K562 (cell line): Measurements from ENCODE around the gene FAM53A. TPM values are rescaled to one million over a fixed set of nuclear protein-coding genes. Genes with fewer than 3 reads are reported as not detected.

Experiments used
- ATAC-seq: fragments of 200-7000 bp; cut with Tn5 transposase; 3 replicates; pipeline ENCODE4 v1.9.1; 2020; ENCODE audit warnings: moderate library complexity
- BruUV-seq: library from RNA; stranded (reverse); fragments of 400-500 nt; replicated peaks from 2 replicates; lab custom pipeline; 2021; lab: Mats Ljungman, UMichigan
- CTCF ChIA-PET: fragments of 300-600 bp; formaldehyde crosslinking; extraction: SDS; loops from one replicate; lab custom pipeline; 2021; ENCODE audit warnings: low intra/inter-chr PET ratio; lab: Yijun Ruan, JAX
- POLR2A ChIA-PET: fragments of 300-600, 350-650 bp; sonication (Branson Sonifier 250); formaldehyde crosslinking; extraction: SDS; loops from one replicate; lab custom pipeline; 2021; ENCODE audit warnings: antibody characterized with exemption, inconsistent platforms; lab: Yijun Ruan, JAX
- DNase-seq, 4 experiments: peaks; one replicate each; pipeline versions ENCODE4 v3.0.0 to v3.0.0-alpha.2; 2011 to 2018; ENCODE audit warnings: low spot score in 3 of 4, mixed read lengths in 3 of 4; ENCODE audit errors: extremely low read depth in 1 of 4
- FAIRE-seq: peaks from 2 replicates; lab custom pipeline; 2011; peaks lifted over from hg19 to GRCh38; lab: Jason Lieb, UNC
- H2AFZ ChIP-seq: 2 replicates; pipeline ENCODE4 v1.6.0; 2011; ENCODE audit warnings: low read depth, low read length, control low read depth, inconsistent platforms
- H3K27ac ChIP-seq: fragments of 200-600 bp; 3 replicates; pipeline ENCODE4 v1.8.0; 2011; ENCODE audit warnings: low read depth, mild to moderate bottlenecking, control low read depth, inconsistent platforms, low read length, moderate library complexity, mixed read lengths; ENCODE audit errors: extremely low read depth
- H3K27me3 ChIP-seq, 2 experiments: fragments of 300-600 bp in 1 of 2; 2 replicates in 1 of 2; 3 replicates in 1 of 2; pipeline versions ENCODE4 v1.6.0 to v1.8.0; 2011; ENCODE audit warnings: inconsistent platforms in 2 of 2, low read length in 2 of 2, mild to moderate bottlenecking in 1 of 2, mixed read lengths in 1 of 2, moderate library complexity in 1 of 2; ENCODE audit not compliant: control insufficient read depth in 2 of 2, insufficient read depth in 2 of 2
- H3K36me3 ChIP-seq: fragments of 300-600 bp; 3 replicates; pipeline ENCODE4 v1.8.0; 2011; ENCODE audit warnings: mild to moderate bottlenecking, low read length, inconsistent platforms; ENCODE audit not compliant: control insufficient read depth, insufficient read depth
- H3K4me1 ChIP-seq, 2 experiments: fragments of 200-600 bp in 1 of 2; replicated peaks in 1 of 2; 2 replicates in 1 of 2; 3 replicates in 1 of 2; pipeline versions ENCODE4 v1.5.1 to v1.8.0; 2011; ENCODE audit warnings: inconsistent platforms in 2 of 2, low read length in 2 of 2, mild to moderate bottlenecking in 1 of 2, mixed read lengths in 1 of 2, moderate library complexity in 1 of 2; ENCODE audit not compliant: control insufficient read depth in 2 of 2, insufficient read depth in 2 of 2
- H3K4me2 ChIP-seq: 2 replicates; pipeline ENCODE4 v1.6.1; 2011; ENCODE audit warnings: low read length, control low read depth, inconsistent platforms, mixed read lengths; ENCODE audit not compliant: insufficient read depth
- H3K4me3 ChIP-seq: fragments of 200-600 bp; sonication (generic), shearing (Covaris generic); 2 replicates; pipeline ENCODE4 v1.5.1; 2016; ENCODE audit warnings: control low read depth, inconsistent platforms
- H3K79me2 ChIP-seq: fragments of 200-600 bp; 3 replicates; pipeline ENCODE4 v1.8.0; 2011; ENCODE audit warnings: low read length, inconsistent platforms; ENCODE audit not compliant: control insufficient read depth, insufficient read depth
- H3K9ac ChIP-seq, 2 experiments: 2 replicates each; pipeline versions ENCODE4 v1.6.0 to v1.6.1; 2011; ENCODE audit warnings: low read depth in 2 of 2, low read length in 2 of 2, control low read depth in 1 of 2, inconsistent platforms in 1 of 2, mild to moderate bottlenecking in 1 of 2, mixed read lengths in 1 of 2; ENCODE audit not compliant: insufficient read depth in 1 of 2
- H3K9me1 ChIP-seq: one replicate; pipeline ENCODE4 v1.6.0; 2011; ENCODE audit warnings: inconsistent platforms, mild to moderate bottlenecking, low read length, moderate library complexity; ENCODE audit not compliant: control insufficient read depth, insufficient read depth
- H3K9me3 ChIP-seq: replicated peaks from 2 replicates; pipeline ENCODE4 v1.5.1; 2011; ENCODE audit warnings: low read depth, low read length, inconsistent platforms; ENCODE audit not compliant: control insufficient read depth, insufficient read depth
- H4K20me1 ChIP-seq: replicated peaks from 2 replicates; pipeline ENCODE4 v1.6.1; 2011; ENCODE audit warnings: low read length, inconsistent platforms, mixed read lengths; ENCODE audit not compliant: control insufficient read depth, insufficient read depth
- BRD4 ChIP-seq: fragments of 200-600 bp; sonication (generic); IDR thresholded peaks from 2 replicates; pipeline ENCODE4 v1.6.1; 2017; ENCODE audit warnings: inconsistent platforms
- NKRF ChIP-seq: fragments of 450-650 bp; IDR thresholded peaks from 2 replicates; pipeline ENCODE4 v1.6.1; 2016; ENCODE audit warnings: borderline replicate concordance
- PBX2 ChIP-seq, 2 experiments: IDR thresholded peaks in 1 of 2; conservative IDR thresholded peaks in 1 of 2; 2 replicates each; pipeline ENCODE4 v1.6.1; 2016; ENCODE audit warnings: low read depth in 2 of 2, mild to moderate bottlenecking in 1 of 2, missing compliant biosample characterization in 1 of 2, missing genetic modification characterization in 1 of 2, moderate library complexity in 1 of 2
- ZFP30 ChIP-seq: fragments of 250-450 bp; sonication (Bioruptor Pico); IDR thresholded peaks from 2 replicates; pipeline ENCODE4 v1.8.0; 2022; ENCODE audit warnings: moderate library complexity, mild to moderate bottlenecking, inconsistent platforms, borderline replicate concordance
- ZNF407 ChIP-seq: fragments of 450-650 bp; IDR thresholded peaks from 2 replicates; pipeline ENCODE4 v1.6.1; 2016; ENCODE audit warnings: low read depth
- ZNF449 ChIP-seq: fragments of 250-450 bp; sonication (Bioruptor Pico); IDR thresholded peaks from 2 replicates; pipeline ENCODE4 v1.8.0; 2022; ENCODE audit warnings: moderate library complexity, mild to moderate bottlenecking, inconsistent platforms
- WGBS: fragments of 100-300 bp; shearing (Covaris generic); methylation state at CpG from one replicate; pipeline ENCODE4 v1.1.6; 2016; ENCODE audit warnings: low coverage, mixed read lengths; ENCODE audit not compliant: insufficient coverage; ENCODE audit errors: missing lambda C conversion rate; 5-methylcytosine and 5-hydroxymethylcytosine counted together
- in situ Hi-C: fragments of 300-500 bp; cut with MboI; formaldehyde crosslinking; loops from 4 replicates; pipeline ENCODE4 v1.15.0; 2018; ENCODE audit warnings: inconsistent platforms, mixed read lengths
- intact Hi-C: fragments of 100-400 bp; cut with micrococcal nuclease; formaldehyde crosslinking; loops from 2 replicates; pipeline ENCODE4 v1.14.2; 2022
- polyA plus RNA-seq, 8 experiments: library from polyadenylated mRNA; depleted of rRNA in 4 of 8; stranded (reverse) in 5 of 8; unstranded in 3 of 8; fragments of >200 nt; fragmentation: Nextera tagmentation in 2 of 8; fragmentation: Illumina TruSeq in 1 of 8; extraction: Ambion mirVana in 2 of 8; extraction: Trizol in 1 of 8; gene quantifications; 2 replicates each; pipeline versions ENCODE4 v1.2.1 to v1.2.3, GENCODE V29; 2011 to 2014; ENCODE audit warnings: inconsistent platforms in 1 of 8, missing spikeins in 1 of 8
- total RNA-seq, 7 experiments: library from RNA; depleted of rRNA in 6 of 7; stranded (reverse); fragments of >200 nt in 6 of 7; fragmentation: Illumina TruSeq in 2 of 7; extraction: Trizol in 2 of 7; gene quantifications; 2 replicates each; pipeline versions ENCODE4 v1.2.1 to v1.2.3, GENCODE V29; 2011 to 2021; ENCODE audit warnings: low replicate concordance in 1 of 7

The FAM53A gene
- total and polyA plus RNA-seq, 9 of the 15 experiments (the other 6 are each of a cell fraction or from before 2014, with no cell fraction given): 0.53 to 2.7 (median 1.4) TPM; not detected in 2

GRCh38 chr4:1655676-1656075 is 28.4 kb downstream of the FAM53A start:
- 24% methylated on average over 17 of the region's 18 CpGs for WGBS
- Histone ChIP-seq H4K20me1 (peaks cover 6% of the 10 kb centered on the region), H3K79me2 (no peaks in the 10 kb centered on the region), H3K4me1 (peaks cover 0 to 43% of the 10 kb centered on the region in 2 experiments; a peak in 2 of 5 replicates), H2AFZ (no peak overlapping the region), H3K4me3 (no peak overlapping the region), H3K9ac (no peak overlapping the region; a peak in 1 of 4 replicates), H3K9me3 (no peaks in the 10 kb centered on the region), H3K36me3 (no peaks in the 10 kb centered on the region), H3K27ac (no peak overlapping the region), H3K4me2 (no peak overlapping the region), H3K27me3 (peaks cover 0 to 11% of the 10 kb centered on the region in 2 experiments; a peak in 3 of 5 replicates), H3K9me1 (no peaks in the 10 kb centered on the region)
- in situ Hi-C loops: no loop called here
- ChIA-PET CTCF (no interaction called here), POLR2A (interaction anchor here (0.6 kb wide), 1 partner anchor 14 kb away, joined by 3 read pairs; no protein-coding TSS in a partner anchor)
- BruUV-seq: no TSS peak
- DNase-seq: no peak
- TF ChIP-seq BRD4 (no peak), ZNF407 (no peak), PBX2 (CRISPR knock-in tag; IDR thresholded peaks at IDR 0.05; ENCODE audit: low read depth) (no peak), PBX2 (tag; conservative IDR thresholded peaks at IDR 0.05; ENCODE audit: low read depth) (no peak), NKRF (no peak), ZFP30 (no peak), ZNF449 (CRISPR knock-in tag) (no peak)
- no peak for ATAC-seq
- FAIRE-seq: no peak
- intact Hi-C loops: no loop called here
